ENCODE measurements around the gene IFT43.

- TF ChIP-seq, protein P1, sequence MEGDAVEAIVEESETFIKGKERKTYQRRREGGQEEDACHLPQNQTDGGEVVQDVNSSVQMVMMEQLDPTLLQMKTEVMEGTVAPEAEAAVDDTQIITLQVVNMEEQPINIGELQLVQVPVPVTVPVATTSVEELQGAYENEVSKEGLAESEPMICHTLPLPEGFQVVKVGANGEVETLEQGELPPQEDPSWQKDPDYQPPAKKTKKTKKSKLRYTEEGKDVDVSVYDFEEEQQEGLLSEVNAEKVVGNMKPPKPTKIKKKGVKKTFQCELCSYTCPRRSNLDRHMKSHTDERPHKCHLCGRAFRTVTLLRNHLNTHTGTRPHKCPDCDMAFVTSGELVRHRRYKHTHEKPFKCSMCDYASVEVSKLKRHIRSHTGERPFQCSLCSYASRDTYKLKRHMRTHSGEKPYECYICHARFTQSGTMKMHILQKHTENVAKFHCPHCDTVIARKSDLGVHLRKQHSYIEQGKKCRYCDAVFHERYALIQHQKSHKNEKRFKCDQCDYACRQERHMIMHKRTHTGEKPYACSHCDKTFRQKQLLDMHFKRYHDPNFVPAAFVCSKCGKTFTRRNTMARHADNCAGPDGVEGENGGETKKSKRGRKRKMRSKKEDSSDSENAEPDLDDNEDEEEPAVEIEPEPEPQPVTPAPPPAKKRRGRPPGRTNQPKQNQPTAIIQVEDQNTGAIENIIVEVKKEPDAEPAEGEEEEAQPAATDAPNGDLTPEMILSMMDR (IDR thresholded peaks at IDR 0.05 in 4 of 5, conservative IDR thresholded peaks at IDR 0.05 in 1 of 5): no peak
- no peak for TF ChIP-seq POLR2A (IDR thresholded peaks at IDR 0.05)
Measured at GRCh38 chr14:75987201-75987970, 1.8 kb downstream of the IFT43 start.

All from gastrocnemius medialis (tissue), 4 donors.